Stimulated activated CD4-positive, alpha-beta T cell treated with anti-CD3 and anti-CD28 coated beads, Interleukin-4, amount 100 ng/mL, for 1 hour (primary cell): ENCODE results near the gene CD96.
"Not testable (repeated sequence)": the region's sequence is repeated elsewhere in the genome, so short reads cannot be mapped to it uniquely, and the experiment has no call there.

Experiments used
- DNase-seq: peaks from one replicate; pipeline ENCODE4 v3.0.0-alpha.2; 2020

CD96 gene

DNA sequence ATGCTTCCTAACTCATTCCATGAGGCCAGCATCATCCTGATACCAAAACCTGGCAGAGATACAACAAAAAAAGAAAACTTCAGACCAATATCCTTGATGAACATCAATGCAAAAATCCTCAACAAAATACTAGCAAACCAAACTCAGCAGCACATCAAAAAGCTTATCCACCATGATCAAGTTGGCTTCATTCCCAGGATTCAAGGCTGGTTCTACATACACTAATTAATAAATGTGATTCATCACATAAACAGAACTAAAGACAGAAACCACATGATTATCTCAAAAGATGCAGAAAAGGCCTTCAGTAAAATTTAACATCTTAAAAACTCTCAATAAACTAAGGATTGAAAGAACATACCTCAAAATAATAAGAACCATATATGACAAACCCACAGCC lies 88.6 kb downstream of the CD96 start:
- not testable (repeated sequence) for DNase-seq

- no peak for DNase-seq
Observed at GRCh38 chr3:111635403-111635802, 93.4 kb downstream of the CD96 start.

DNA sequence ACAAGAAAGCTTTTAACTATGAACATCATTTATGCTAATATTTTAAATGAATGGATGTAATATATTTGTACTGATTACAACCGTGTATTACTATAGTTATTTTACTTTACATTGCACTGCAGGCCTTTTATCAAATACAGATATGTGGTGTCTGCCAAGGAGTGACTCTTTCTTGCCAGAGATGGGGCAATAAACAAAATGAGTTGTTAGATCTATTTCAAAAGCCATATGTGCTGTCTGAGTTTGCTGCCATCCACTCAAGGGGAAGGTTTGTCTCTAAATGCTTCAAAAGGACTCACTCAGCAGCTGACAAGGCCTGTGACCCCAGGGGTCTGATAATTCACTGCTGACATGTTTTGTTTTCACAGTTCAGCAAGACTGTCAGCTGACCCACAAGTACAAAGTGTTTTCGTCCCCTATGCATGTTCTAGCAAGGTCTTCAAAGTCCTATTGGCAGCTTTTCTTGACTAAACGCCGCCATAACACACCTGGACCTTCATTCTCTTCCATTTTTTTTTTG lies 94.4 kb downstream of the CD96 start:
- DNase-seq: no peak

GRCh38 chr3:111639316-111639715 lies 97.3 kb downstream of the CD96 start:
- DNase-seq: no peak

- DNase-seq: no peak
Observed at GRCh38 chr3:111648991-111649579, 107.1 kb downstream of the CD96 start.

- no peak for DNase-seq
Observed at GRCh38 chr3:111650378-111651275, 108.6 kb downstream of the CD96 start.

GRCh38 chr3:111652492-111653180 lies 110.6 kb downstream of the CD96 start:
- DNase-seq: no peak

DNA sequence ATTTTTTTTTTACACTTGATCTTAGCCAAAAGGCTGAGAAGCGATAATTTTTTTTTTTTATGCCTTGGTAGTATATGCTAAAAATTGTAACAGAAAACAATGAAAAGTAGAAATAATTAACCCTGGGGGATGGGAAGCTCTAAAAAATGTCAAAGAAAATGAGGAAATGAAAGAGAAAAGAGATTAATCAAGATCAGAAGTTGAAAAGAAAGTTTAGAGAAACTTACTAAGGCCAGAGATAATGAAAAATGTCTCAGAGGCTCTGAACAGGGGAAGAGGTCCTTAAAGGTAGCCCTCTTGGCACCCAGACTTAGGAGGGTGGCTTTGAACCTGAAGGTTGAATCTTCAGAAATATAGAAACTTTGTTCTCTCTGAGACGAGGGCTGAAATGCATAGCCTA lies 111.8 kb downstream of the CD96 start:
- no peak for DNase-seq

- DNase-seq: no peak
Observed at GRCh38 chr3:111662012-111662411, 120.0 kb downstream of the CD96 start.

DNA sequence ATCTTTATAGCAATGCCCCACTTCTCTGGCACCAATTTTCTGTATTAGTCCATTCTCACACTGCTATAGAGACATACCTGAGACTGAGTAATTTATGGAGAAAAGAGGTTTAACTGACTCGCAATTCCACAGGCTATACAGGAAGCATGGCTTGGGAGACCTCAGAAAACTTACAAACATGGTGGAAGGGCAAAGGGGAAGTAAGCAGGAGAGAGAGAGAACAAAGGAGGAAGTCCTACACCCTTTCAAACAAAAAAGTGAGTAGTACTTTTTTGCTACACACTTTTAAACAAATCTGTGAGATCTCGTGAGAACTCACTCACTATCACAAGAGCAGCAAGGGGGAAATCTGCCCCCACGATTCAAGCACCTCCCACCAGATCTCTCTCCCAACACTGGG lies 120.9 kb downstream of the CD96 start:
- no peak for DNase-seq

DNA sequence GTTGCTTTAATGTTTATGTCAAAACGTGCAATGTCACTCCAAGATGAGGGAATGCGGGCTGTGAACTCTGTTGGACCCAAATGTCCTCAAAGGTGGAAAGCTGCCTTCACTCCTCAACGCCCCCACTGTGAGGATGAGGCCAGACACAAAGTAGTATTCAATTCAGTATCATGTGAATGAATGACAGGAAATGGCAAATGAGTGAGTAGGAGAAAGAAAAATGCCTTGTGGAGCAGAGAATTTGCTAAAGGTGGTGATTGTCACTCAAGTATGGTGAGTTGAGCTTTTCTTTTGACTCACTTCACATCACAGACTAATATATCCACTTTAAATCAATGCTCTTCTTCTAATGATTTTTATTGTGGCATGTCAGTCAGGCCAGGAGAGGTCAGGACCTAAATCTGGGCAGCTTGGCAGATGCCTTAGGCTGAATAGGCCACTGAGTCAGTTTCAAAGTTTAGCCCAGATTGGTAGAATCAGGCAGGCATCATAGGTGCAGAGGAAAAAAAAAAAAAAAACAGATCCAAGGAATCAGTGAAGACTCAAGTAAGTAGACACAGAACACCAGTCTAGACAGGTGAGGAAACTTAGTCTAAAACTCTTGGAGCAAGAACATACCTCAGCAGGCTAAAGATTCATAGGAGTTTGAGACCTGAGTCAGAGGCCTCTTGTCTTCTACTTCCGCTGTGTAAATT lies 124.2 kb downstream of the CD96 start:
- DNase-seq: no peak

DNA sequence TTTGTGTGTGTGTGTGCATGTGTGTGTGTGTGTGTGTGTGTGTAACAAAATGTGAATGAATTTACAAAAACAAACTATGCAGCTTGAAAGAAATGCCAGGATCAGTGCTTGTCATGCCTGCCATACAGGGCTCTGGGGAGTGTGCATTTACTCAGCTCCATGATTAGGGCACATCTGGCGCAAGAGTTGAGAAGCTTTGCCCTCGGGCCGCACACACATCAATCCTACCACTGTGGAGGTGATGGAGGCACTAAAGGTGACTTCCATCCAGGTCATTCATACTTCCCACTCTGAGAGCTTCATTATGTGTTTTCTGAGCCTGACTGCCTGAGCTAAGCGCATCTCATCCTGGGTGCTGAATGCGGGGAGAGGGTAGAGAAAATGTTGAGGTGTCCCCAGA lies 125.2 kb downstream of the CD96 start:
- no peak for DNase-seq

DNA sequence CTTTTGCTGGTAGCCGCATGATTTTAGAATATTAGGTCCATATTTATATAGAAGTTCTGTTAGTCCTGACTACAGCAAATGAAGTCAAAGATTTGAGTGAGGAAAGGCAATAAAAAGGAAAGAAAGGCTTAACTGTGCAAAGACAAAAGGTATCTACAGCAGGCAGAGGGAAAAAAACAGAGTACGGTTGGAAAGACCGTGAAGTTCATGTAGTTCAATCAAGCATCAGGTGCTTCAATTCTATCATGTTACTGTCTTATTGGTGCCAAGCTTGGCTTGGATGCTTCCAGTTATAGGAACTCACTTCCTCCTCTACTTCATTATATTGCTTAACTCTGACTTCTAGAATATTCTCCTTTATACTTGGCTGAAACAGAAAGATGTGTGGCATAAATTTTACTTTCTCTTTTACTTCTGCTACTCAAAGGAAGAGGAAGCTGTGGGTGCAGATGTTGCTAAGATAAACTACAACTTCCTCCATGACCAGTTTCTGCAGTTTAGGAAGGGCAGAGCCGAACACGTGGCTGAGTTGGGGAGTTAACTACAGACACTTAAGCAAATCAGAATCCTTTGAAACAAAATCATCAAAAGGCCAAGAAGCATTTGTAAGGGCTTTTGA lies 125.7 kb downstream of the CD96 start:
- peak; percentile 56 for DNase-seq

DNA sequence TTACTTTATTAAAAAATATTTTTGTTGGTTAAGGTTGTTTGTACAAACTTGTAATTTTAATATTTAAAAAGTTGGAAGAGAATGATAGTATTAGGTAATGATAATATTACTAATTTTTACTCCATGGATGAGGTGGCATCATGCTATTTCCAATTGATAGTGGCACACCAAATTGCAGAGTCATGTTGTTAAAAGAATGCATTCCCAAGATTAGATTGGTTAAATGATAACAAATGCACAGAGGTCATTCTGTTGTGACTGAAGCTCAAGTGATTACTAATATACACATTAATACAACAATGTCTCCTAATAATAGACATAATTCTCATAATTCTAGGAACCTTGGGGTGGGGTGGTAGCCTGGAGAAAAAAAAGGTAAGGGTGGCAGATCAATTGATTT lies 126.3 kb downstream of the CD96 start:
- no peak for DNase-seq

GRCh38 chr3:111668888-111669488 lies 127.0 kb downstream of the CD96 start:
- DNase-seq: no peak

DNA sequence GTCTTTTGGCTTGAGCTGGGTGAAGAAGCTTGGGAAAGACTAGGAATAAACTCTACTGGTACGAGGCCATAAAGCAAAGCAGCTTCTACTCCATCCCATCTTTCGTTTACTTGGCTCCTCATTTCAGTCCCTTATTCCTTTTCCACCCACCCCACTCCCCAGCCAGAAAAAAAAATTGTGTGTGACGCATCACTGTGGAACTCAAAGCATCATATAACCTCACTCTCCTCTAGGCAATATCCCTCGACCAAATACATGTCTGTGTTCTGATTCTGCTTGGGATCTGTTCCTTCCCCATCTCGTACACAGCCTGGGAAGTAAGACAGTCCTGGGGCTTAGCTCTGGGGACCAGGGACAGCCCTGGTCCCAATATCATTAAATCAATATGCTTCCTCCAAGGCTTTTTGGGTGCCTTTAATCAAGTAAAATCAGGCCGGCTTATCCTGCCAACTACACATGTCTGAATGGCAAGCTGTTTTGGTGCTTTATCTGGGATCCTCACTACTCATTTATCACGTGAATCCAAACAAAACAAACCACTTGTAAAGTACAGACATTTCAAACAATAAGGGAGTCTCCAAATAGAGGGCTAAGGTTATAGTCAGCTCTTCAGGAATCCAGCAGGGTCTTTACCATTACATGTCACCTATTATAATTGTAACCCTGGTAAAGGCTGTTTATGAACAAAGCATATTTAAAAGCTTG lies 128.1 kb downstream of the CD96 start:
- no peak for DNase-seq

GRCh38 chr3:111672461-111672860 lies 130.5 kb downstream of the CD96 start:
- DNase-seq: not testable (repeated sequence)

- no peak for DNase-seq
Observed at GRCh38 chr3:111675846-111676210, 133.8 kb downstream of the CD96 start.

- no peak for DNase-seq
Observed at GRCh38 chr3:111676211-111677006, 134.4 kb downstream of the CD96 start.

- DNase-seq: no peak
Observed at GRCh38 chr3:111677007-111677392, 135.0 kb downstream of the CD96 start.
